GM12878 (cell line): ENCODE results near the gene HDAC8. TPM values are rescaled to one million over a fixed set of nuclear protein-coding genes. Genes with fewer than 3 reads are reported as not detected.

Source experiments
- BCLAF1 ChIP-seq: fragments of 450-650 bp; IDR thresholded peaks from 2 replicates; pipeline ENCODE4 v1.6.1; 2017; ENCODE audit warnings: antibody characterized with exemption, mild to moderate bottlenecking, moderate library complexity
- BMI1 ChIP-seq: fragments of 450-650 bp; IDR thresholded peaks from 2 replicates; pipeline ENCODE4 v1.6.1; 2016; ENCODE audit warnings: mild to moderate bottlenecking, moderate library complexity, borderline replicate concordance
- FOS ChIP-seq: IDR thresholded peaks from 3 replicates; pipeline ENCODE4 v1.6.1; 2011; ENCODE audit warnings: borderline replicate concordance; ENCODE audit not compliant: insufficient read length; ENCODE audit errors: extremely low read depth
- MEF2B ChIP-seq: fragments of 450-650 bp; IDR thresholded peaks from 2 replicates; pipeline ENCODE4 v1.6.1; 2018; ENCODE audit warnings: mild to moderate bottlenecking, moderate library complexity; ENCODE audit not compliant: partially characterized antibody, poor library complexity, severe bottlenecking
- SUPT20H ChIP-seq: IDR thresholded peaks from 2 replicates; pipeline ENCODE4 v1.6.1; 2011; ENCODE audit warnings: low read depth, mild to moderate bottlenecking, low read length, moderate library complexity, borderline replicate concordance; ENCODE audit not compliant: control insufficient read depth
- polyA plus RNA-seq, 11 experiments: library from polyadenylated mRNA; depleted of rRNA in 4 of 11; unstranded in 6 of 11; stranded (reverse) in 5 of 11; fragments of >200 nt; fragmentation: Nextera tagmentation in 4 of 11; fragmentation: Illumina TruSeq in 1 of 11; extraction: Ambion mirVana in 4 of 11; extraction: Trizol in 1 of 11; gene quantifications; 1 replicate in 1 of 11; 2 replicates in 10 of 11; pipeline versions ENCODE4 v1.2.1 to v1.2.3, GENCODE V29; 2011 to 2016; ENCODE audit warnings: inconsistent platforms in 2 of 11, missing spikeins in 2 of 11, low read depth in 1 of 11
- total RNA-seq, 4 experiments: library from RNA; depleted of rRNA in 3 of 4; stranded (reverse); fragments of >200 nt in 3 of 4; fragmentation: Illumina TruSeq in 1 of 4; extraction: Trizol in 1 of 4; gene quantifications; 2 replicates each; pipeline versions ENCODE4 v1.2.1 to v1.2.3, GENCODE V29; 2013 to 2021
- TF ChIP-seq, protein P1 (sequence below): fragments of 450-650 bp; IDR thresholded peaks from 2 replicates; pipeline ENCODE4 v1.6.1; 2014; ENCODE audit warnings: mild to moderate bottlenecking
- TF ChIP-seq, protein P2 (sequence below): fragments of 150-350 bp; IDR thresholded peaks from 2 replicates; pipeline ENCODE4 v1.6.1; 2014; ENCODE audit warnings: mild to moderate bottlenecking, low read depth, low read length

HDAC8 gene
- total and polyA plus RNA-seq, 10 of the 15 experiments (the other 5 are each of a cell fraction or from before 2014, with no cell fraction given) = 18.1 to 34.7 (median 29.1) TPM

DNA sequence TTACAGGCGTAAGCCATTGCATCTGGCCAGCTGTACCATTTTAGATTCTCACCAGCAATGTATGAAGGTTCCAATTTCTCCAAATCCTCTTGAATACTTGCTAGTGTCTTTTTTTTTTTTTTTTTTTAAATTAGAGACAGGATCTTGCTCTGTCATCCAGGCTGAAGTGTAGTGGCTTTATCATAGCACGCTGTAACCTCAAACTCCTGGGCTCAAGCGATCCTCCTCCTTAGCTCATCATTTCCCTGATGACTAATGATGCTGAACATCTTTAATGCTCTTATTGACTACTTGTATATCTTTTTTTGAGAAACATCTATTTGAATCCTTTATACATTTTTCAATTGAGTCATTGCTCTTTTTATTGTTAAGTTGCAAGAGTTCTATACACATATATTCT lies 40.3 kb downstream of the HDAC8 start (continued):
- no peak for TF ChIP-seq BMI1
- TF ChIP-seq BCLAF1 = no peak
- TF ChIP-seq, protein P1, sequence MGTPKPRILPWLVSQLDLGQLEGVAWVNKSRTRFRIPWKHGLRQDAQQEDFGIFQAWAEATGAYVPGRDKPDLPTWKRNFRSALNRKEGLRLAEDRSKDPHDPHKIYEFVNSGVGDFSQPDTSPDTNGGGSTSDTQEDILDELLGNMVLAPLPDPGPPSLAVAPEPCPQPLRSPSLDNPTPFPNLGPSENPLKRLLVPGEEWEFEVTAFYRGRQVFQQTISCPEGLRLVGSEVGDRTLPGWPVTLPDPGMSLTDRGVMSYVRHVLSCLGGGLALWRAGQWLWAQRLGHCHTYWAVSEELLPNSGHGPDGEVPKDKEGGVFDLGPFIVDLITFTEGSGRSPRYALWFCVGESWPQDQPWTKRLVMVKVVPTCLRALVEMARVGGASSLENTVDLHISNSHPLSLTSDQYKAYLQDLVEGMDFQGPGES = no peak
- no peak for TF ChIP-seq MEF2B
- TF ChIP-seq FOS = no peak
- TF ChIP-seq, protein P2, sequence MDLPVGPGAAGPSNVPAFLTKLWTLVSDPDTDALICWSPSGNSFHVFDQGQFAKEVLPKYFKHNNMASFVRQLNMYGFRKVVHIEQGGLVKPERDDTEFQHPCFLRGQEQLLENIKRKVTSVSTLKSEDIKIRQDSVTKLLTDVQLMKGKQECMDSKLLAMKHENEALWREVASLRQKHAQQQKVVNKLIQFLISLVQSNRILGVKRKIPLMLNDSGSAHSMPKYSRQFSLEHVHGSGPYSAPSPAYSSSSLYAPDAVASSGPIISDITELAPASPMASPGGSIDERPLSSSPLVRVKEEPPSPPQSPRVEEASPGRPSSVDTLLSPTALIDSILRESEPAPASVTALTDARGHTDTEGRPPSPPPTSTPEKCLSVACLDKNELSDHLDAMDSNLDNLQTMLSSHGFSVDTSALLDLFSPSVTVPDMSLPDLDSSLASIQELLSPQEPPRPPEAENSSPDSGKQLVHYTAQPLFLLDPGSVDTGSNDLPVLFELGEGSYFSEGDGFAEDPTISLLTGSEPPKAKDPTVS = no peak
- TF ChIP-seq SUPT20H = no peak
